Mesenchymal stem cell (in vitro differentiated cells and primary cell): ENCODE data around the gene CYTH4.

Experiments
- DNase-seq: peaks from one replicate; pipeline ENCODE4 v3.0.0-alpha.2; 2013
- H2AFZ ChIP-seq: one replicate; pipeline ENCODE4 v1.6.1; 2013; ENCODE audit warnings: low read depth, mild to moderate bottlenecking, control low read depth, inconsistent platforms, low read length, moderate library complexity
- H2AK5ac ChIP-seq: 2 replicates; pipeline ENCODE4 v1.6.1; 2013; ENCODE audit warnings: low read length, moderate library complexity, mild to moderate bottlenecking, inconsistent platforms; ENCODE audit not compliant: severe bottlenecking
- H2BK120ac ChIP-seq: one replicate; pipeline ENCODE4 v1.6.1; 2013; ENCODE audit warnings: low read depth, mild to moderate bottlenecking, inconsistent platforms, low read length, moderate library complexity
- H2BK12ac ChIP-seq, 2 experiments: one replicate each; pipeline ENCODE4 v1.6.1; 2013; ENCODE audit warnings: inconsistent platforms in 2 of 2, low read length in 2 of 2, mild to moderate bottlenecking in 2 of 2, moderate library complexity in 2 of 2, control low read depth in 1 of 2
- H2BK15ac ChIP-seq: one replicate; pipeline ENCODE4 v1.6.1; 2013; ENCODE audit warnings: mild to moderate bottlenecking, low read depth, inconsistent platforms; ENCODE audit not compliant: poor library complexity, severe bottlenecking
- H2BK5ac ChIP-seq: 2 replicates; pipeline ENCODE4 v1.6.1; 2013; ENCODE audit warnings: low read depth, mild to moderate bottlenecking, low read length, control low read depth, inconsistent platforms; ENCODE audit not compliant: poor library complexity, severe bottlenecking
- H3K14ac ChIP-seq, 2 experiments: one replicate each; pipeline ENCODE4 v1.6.1; 2013; ENCODE audit warnings: inconsistent platforms in 2 of 2, low read length in 2 of 2, control low read depth in 1 of 2, mild to moderate bottlenecking in 1 of 2, moderate library complexity in 1 of 2
- H3K18ac ChIP-seq, 2 experiments: one replicate each; pipeline ENCODE4 v1.6.1; 2013; ENCODE audit warnings: inconsistent platforms in 2 of 2, low read length in 2 of 2, control low read depth in 1 of 2, low read depth in 1 of 2, mild to moderate bottlenecking in 1 of 2
- H3K23ac ChIP-seq, 2 experiments: one replicate each; pipeline ENCODE4 v1.6.1; 2013; ENCODE audit warnings: inconsistent platforms in 2 of 2, low read length in 2 of 2, mild to moderate bottlenecking in 2 of 2, moderate library complexity in 2 of 2, control low read depth in 1 of 2
- H3K27ac ChIP-seq: 2 replicates; pipeline ENCODE4 v1.5.1; 2013; ENCODE audit warnings: mild to moderate bottlenecking, moderate library complexity, low read length, control low read depth, inconsistent platforms; ENCODE audit not compliant: poor library complexity, severe bottlenecking
- H3K27me3 ChIP-seq, 2 experiments: 2 replicates each; pipeline versions ENCODE4 v1.6.1 to v1.7.0; 2013; ENCODE audit warnings: low read length in 2 of 2, mild to moderate bottlenecking in 2 of 2, moderate library complexity in 2 of 2, control low read depth in 1 of 2, inconsistent platforms in 1 of 2; ENCODE audit not compliant: control insufficient read depth in 1 of 2, insufficient read depth in 1 of 2
- H3K36me3 ChIP-seq, 2 experiments: 2 replicates each; pipeline versions ENCODE4 v1.6.1 to v1.7.0; 2013; ENCODE audit warnings: low read length in 2 of 2, control low read depth in 1 of 2, inconsistent platforms in 1 of 2, low read depth in 1 of 2, mild to moderate bottlenecking in 1 of 2; ENCODE audit not compliant: insufficient read depth in 2 of 2, control insufficient read depth in 1 of 2
- H3K4ac ChIP-seq, 2 experiments: one replicate each; pipeline ENCODE4 v1.6.1; 2013; ENCODE audit warnings: inconsistent platforms in 2 of 2, low read length in 2 of 2, mild to moderate bottlenecking in 2 of 2, moderate library complexity in 2 of 2, control low read depth in 1 of 2, low read depth in 1 of 2
- H3K4me1 ChIP-seq: 2 replicates; pipeline ENCODE4 v1.6.1; 2013; ENCODE audit warnings: low read depth, low read length, control low read depth; ENCODE audit not compliant: control insufficient read depth, insufficient read depth
- H3K4me2 ChIP-seq: 2 replicates; pipeline ENCODE4 v1.6.1; 2013; ENCODE audit warnings: low read length, mild to moderate bottlenecking, inconsistent platforms; ENCODE audit not compliant: poor library complexity, severe bottlenecking
- H3K4me3 ChIP-seq, 2 experiments: 2 replicates each; pipeline versions ENCODE4 v1.5.1 to v1.7.0; 2013; ENCODE audit warnings: low read length in 2 of 2, mild to moderate bottlenecking in 2 of 2, control low read depth in 1 of 2, low read depth in 1 of 2; ENCODE audit not compliant: insufficient read depth in 1 of 2
- H3K79me1 ChIP-seq: replicated peaks from 2 replicates; pipeline ENCODE4 v1.6.1; 2013; ENCODE audit warnings: mild to moderate bottlenecking, control low read depth, low read length, inconsistent platforms; ENCODE audit not compliant: poor library complexity, severe bottlenecking
- H3K9ac ChIP-seq: 2 replicates; pipeline ENCODE4 v1.7.0; 2013; ENCODE audit warnings: mild to moderate bottlenecking, low read length, moderate library complexity
- H3K9me3 ChIP-seq: 2 replicates; pipeline ENCODE4 v1.7.0; 2013; ENCODE audit warnings: mild to moderate bottlenecking, low read length; ENCODE audit not compliant: control insufficient read depth
- H4K8ac ChIP-seq: one replicate; pipeline ENCODE4 v1.6.1; 2013; ENCODE audit warnings: inconsistent platforms, mild to moderate bottlenecking, low read length, moderate library complexity
- H4K91ac ChIP-seq: one replicate; pipeline ENCODE4 v1.6.1; 2013; ENCODE audit warnings: mild to moderate bottlenecking, low read length, inconsistent platforms
- WGBS: methylation state at CpG from one replicate; pipeline ENCODE4 v1.1.7; 2013; ENCODE audit warnings: mixed read lengths; 5-methylcytosine and 5-hydroxymethylcytosine counted together

Gene CYTH4

GRCh38 chr22:37291559-37292298 lies 9.4 kb downstream of the CYTH4 start:
- H3K14ac ChIP-seq, result no peak overlapping the region
- H3K18ac ChIP-seq, result no peak overlapping the region
- no peaks in the 10 kb centered on the region for H3K9me3 ChIP-seq
- H4K8ac ChIP-seq, result no peak overlapping the region
- H3K4me2 ChIP-seq, result no peak overlapping the region
- H4K91ac ChIP-seq, result no peak overlapping the region
- H3K23ac ChIP-seq, result no peak overlapping the region
- no peak overlapping the region for H3K4me3 ChIP-seq
- H3K27ac ChIP-seq, result no peak overlapping the region
- H3K4ac ChIP-seq, result no peak overlapping the region
- peaks cover 0 to 21% of the 10 kb centered on the region in 2 experiments for H3K27me3 ChIP-seq
- no peak for DNase-seq
- over 99% methylated on average over 5 of the region's 5 CpGs for WGBS
- H3K79me1 ChIP-seq, result no peaks in the 10 kb centered on the region
- H2BK12ac ChIP-seq, result peak overlapping the region in 1 of 2 experiments; percentile 49
- H2AFZ ChIP-seq, result no peak overlapping the region
- no peak overlapping the region for H2BK15ac ChIP-seq
- no peak overlapping the region for H2BK120ac ChIP-seq
- no peak overlapping the region for H2BK5ac ChIP-seq
- H3K36me3 ChIP-seq, result no peaks in the 10 kb centered on the region
- peaks cover 12% of the 10 kb centered on the region for H3K4me1 ChIP-seq
- H3K9ac ChIP-seq, result no peak overlapping the region
- no peak overlapping the region for H2AK5ac ChIP-seq

DNA sequence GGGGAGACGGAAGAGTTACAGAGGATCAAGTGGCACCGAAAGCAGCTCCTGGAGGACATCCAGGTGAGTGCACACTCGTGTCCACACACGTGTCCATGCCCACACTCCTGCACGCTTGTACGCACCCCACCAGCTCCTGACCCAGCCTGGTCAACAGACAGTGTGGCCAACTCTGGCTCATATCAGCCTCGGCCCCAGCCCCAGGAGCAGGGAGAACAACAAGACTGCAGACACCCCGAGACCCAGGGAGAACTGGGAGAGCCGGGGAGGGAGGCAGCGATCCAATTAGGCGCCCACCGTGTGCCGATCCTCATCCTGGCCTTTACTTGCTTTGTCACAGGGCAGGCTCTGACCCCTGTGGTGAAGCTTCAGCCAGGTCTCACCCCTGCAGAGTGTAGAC lies 10.3 kb downstream of the CYTH4 start:
- Histone ChIP-seq H3K79me1 (no peaks in the 10 kb centered on the region), H3K9me3 (no peaks in the 10 kb centered on the region), H3K18ac (peak overlapping the region in 1 of 2 experiments; percentile 44), H2BK5ac (no peak overlapping the region), H2BK12ac (peak overlapping the region in 1 of 2 experiments; percentile 75), H3K14ac (no peak overlapping the region), H2BK15ac (no peak overlapping the region), H3K36me3 (no peaks in the 10 kb centered on the region), H3K27ac (no peak overlapping the region), H3K4me3 (no peak overlapping the region), H3K23ac (no peak overlapping the region), H2AK5ac (no peak overlapping the region), H3K4me2 (no peak overlapping the region), H4K91ac (no peak overlapping the region), H2AFZ (no peak overlapping the region), H2BK120ac (no peak overlapping the region), H3K27me3 (peaks cover 0 to 14% of the 10 kb centered on the region in 2 experiments), H3K4ac (no peak overlapping the region), H3K4me1 (peaks cover 12% of the 10 kb centered on the region), H4K8ac (no peak overlapping the region), H3K9ac (no peak overlapping the region)
- DNase-seq, result no peak
- 81% methylated on average over 13 of the region's 13 CpGs for WGBS

DNA sequence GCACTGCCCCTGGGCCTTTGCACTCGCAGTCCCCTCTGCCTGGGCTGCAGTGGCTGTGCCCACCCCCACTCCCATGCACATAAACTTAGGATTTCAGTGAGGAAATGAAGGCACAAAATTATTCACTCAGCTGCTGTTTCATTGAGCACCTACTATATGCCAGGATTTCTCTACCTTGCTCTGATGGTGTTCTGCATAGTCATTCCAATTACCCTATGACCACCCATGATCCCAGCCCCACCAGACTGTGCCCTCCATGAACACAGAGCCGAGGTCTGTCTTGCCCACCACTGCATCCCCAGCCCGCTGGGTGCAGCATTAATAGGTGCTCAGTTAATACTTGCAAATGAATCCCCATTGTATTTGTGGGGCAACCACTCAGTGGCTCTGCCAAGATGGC lies 10.9 kb downstream of the CYTH4 start:
- no peak overlapping the region for H3K18ac ChIP-seq
- no peak overlapping the region for H2AFZ ChIP-seq
- H3K27ac ChIP-seq, result no peak overlapping the region
- H2BK120ac ChIP-seq, result no peak overlapping the region
- no peak overlapping the region for H3K4me3 ChIP-seq
- WGBS, result 90% methylated on average over 3 of the region's 3 CpGs
- no peaks in the 10 kb centered on the region for H3K79me1 ChIP-seq
- H2BK15ac ChIP-seq, result no peak overlapping the region
- H3K23ac ChIP-seq, result no peak overlapping the region
- H3K14ac ChIP-seq, result no peak overlapping the region
- no peak overlapping the region for H3K9ac ChIP-seq
- H3K9me3 ChIP-seq, result no peaks in the 10 kb centered on the region
- H3K4me2 ChIP-seq, result no peak overlapping the region
- no peak overlapping the region for H3K4ac ChIP-seq
- peaks cover 0 to 11% of the 10 kb centered on the region in 2 experiments for H3K27me3 ChIP-seq
- no peak overlapping the region for H4K91ac ChIP-seq
- H2AK5ac ChIP-seq, result no peak overlapping the region
- DNase-seq, result no peak
- no peak overlapping the region for H2BK5ac ChIP-seq
- no peaks in the 10 kb centered on the region for H3K36me3 ChIP-seq
- H2BK12ac ChIP-seq, result no peak overlapping the region
- no peak overlapping the region for H4K8ac ChIP-seq
- H3K4me1 ChIP-seq, result peaks cover 12% of the 10 kb centered on the region

DNA sequence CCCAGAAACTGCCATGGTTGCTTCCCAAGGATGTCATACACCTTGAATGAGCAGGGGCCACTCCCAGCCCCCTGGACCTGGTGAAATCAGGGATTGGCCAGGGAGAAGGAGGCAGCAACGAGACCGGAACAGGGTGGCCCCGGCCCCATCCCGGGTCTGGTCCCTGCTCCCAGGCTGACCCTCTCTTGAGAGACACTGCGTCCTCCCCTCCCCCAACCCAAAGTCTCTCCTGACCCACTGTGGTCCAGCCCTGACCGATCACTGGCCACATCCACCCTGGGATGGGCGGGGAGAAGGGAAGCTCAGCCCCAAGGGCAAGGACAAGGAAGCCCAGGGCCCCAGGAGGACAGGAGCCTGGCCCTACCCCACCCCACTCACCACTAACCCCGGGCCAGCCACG lies 12.4 kb downstream of the CYTH4 start:
- H3K4me3 ChIP-seq, result no peak overlapping the region
- no peak overlapping the region for H3K4ac ChIP-seq
- DNase-seq, result no peak
- H2AK5ac ChIP-seq, result no peak overlapping the region
- peak overlapping the region in 1 of 2 experiments; percentile 44 for H3K18ac ChIP-seq
- no peak overlapping the region for H3K27ac ChIP-seq
- H3K79me1 ChIP-seq, result no peaks in the 10 kb centered on the region
- H3K4me2 ChIP-seq, result no peak overlapping the region
- H3K14ac ChIP-seq, result no peak overlapping the region
- 91% methylated on average over 9 of the region's 9 CpGs for WGBS
- no peak overlapping the region for H2BK5ac ChIP-seq
- peak overlapping the region in 1 of 2 experiments; percentile 75 for H2BK12ac ChIP-seq
- no peaks in the 10 kb centered on the region for H3K9me3 ChIP-seq
- H3K23ac ChIP-seq, result no peak overlapping the region
- peaks cover 0 to 9% of the 10 kb centered on the region in 2 experiments for H3K27me3 ChIP-seq
- peak overlapping the region; percentile 45 for H2BK15ac ChIP-seq
- peaks cover 12% of the 10 kb centered on the region for H3K4me1 ChIP-seq
- no peak overlapping the region for H4K8ac ChIP-seq
- no peak overlapping the region for H3K9ac ChIP-seq
- H2AFZ ChIP-seq, result no peak overlapping the region
- peak overlapping the region; percentile 55 for H2BK120ac ChIP-seq
- H4K91ac ChIP-seq, result peak overlapping the region; percentile 71
- no peaks in the 10 kb centered on the region for H3K36me3 ChIP-seq
